Non-pigmented ciliary epithelial cell (primary cell): Measurements from ENCODE around the gene ANXA7.
"Not testable (repeated sequence)": the region's sequence is repeated elsewhere in the genome, so short reads cannot be mapped to it uniquely, and the experiment has no call there.

ENCODE experiments used
- DNase-seq: peaks from one replicate; pipeline ENCODE4 v3.0.0-alpha.2; 2010; ENCODE audit warnings: low read depth

Gene ANXA7

GRCh38 chr10:73407495-73407894 is 6.4 kb downstream of the ANXA7 start:
- no peak for DNase-seq

GRCh38 chr10:73406846-73407245 is 7.0 kb downstream of the ANXA7 start:
- no peak for DNase-seq

- DNase-seq = no peak
These were observed 8.3 kb downstream of the ANXA7 start for GRCh38 chr10:73405556-73405955.

GRCh38 chr10:73404690-73405089 is 9.2 kb downstream of the ANXA7 start:
- no peak for DNase-seq

GRCh38 chr10:73401636-73402035 is 12.2 kb downstream of the ANXA7 start:
- no peak for DNase-seq

- no peak for DNase-seq
These were observed 14.8 kb downstream of the ANXA7 start for GRCh38 chr10:73399063-73399462.

GRCh38 chr10:73398024-73398423 is 15.8 kb downstream of the ANXA7 start:
- DNase-seq = no peak

- DNase-seq = not testable (repeated sequence)
These were observed 19.5 kb downstream of the ANXA7 start for GRCh38 chr10:73394325-73394724.

- no peak for DNase-seq
These were observed 25.6 kb downstream of the ANXA7 start for GRCh38 chr10:73388228-73388627.

GRCh38 chr10:73386583-73386982 is 27.3 kb downstream of the ANXA7 start:
- no peak for DNase-seq

- DNase-seq = no peak
These were observed 34.7 kb downstream of the ANXA7 start for GRCh38 chr10:73379064-73379748.

- no peak for DNase-seq
These were observed 37.2 kb downstream of the ANXA7 start for GRCh38 chr10:73376679-73377078.

GRCh38 chr10:73368238-73368637 is 45.6 kb downstream of the ANXA7 start:
- DNase-seq = no peak

GRCh38 chr10:73366381-73367298 is 47.2 kb downstream of the ANXA7 start:
- DNase-seq = no peak

- DNase-seq = no peak
These were observed 48.9 kb downstream of the ANXA7 start for GRCh38 chr10:73364964-73365363.

GRCh38 chr10:73359492-73359891 is 54.4 kb downstream of the ANXA7 start:
- no peak for DNase-seq

GRCh38 chr10:73358331-73359279 is 55.3 kb downstream of the ANXA7 start, which contains the start of gene CFAP70:
Gene CFAP70, minus strand, starts transcription at chr10:73358864. Its CDS starts 4,068 bp downstream, at chr10:73354796.
- peak; percentile 79 for DNase-seq

- no peak for DNase-seq
These were observed 56.0 kb downstream of the ANXA7 start for GRCh38 chr10:73357821-73358220.

- no peak for DNase-seq
These were observed 56.7 kb downstream of the ANXA7 start for GRCh38 chr10:73357166-73357565.

- DNase-seq = no peak
These were observed 69.6 kb downstream of the ANXA7 start for GRCh38 chr10:73344269-73344668.

GRCh38 chr10:73340121-73340520 is 73.7 kb downstream of the ANXA7 start:
- no peak for DNase-seq

- DNase-seq = no peak
These were observed 74.4 kb downstream of the ANXA7 start for GRCh38 chr10:73339436-73339835.
